ENCODE data around the gene GALNT8. TPM values are rescaled to one million over a fixed set of nuclear protein-coding genes. Genes with fewer than 3 reads are reported as not detected.

GALNT8 gene
- total and polyA plus RNA-seq, 2 experiments from 2014 or later: 3.8 to 7.7 TPM

DNA sequence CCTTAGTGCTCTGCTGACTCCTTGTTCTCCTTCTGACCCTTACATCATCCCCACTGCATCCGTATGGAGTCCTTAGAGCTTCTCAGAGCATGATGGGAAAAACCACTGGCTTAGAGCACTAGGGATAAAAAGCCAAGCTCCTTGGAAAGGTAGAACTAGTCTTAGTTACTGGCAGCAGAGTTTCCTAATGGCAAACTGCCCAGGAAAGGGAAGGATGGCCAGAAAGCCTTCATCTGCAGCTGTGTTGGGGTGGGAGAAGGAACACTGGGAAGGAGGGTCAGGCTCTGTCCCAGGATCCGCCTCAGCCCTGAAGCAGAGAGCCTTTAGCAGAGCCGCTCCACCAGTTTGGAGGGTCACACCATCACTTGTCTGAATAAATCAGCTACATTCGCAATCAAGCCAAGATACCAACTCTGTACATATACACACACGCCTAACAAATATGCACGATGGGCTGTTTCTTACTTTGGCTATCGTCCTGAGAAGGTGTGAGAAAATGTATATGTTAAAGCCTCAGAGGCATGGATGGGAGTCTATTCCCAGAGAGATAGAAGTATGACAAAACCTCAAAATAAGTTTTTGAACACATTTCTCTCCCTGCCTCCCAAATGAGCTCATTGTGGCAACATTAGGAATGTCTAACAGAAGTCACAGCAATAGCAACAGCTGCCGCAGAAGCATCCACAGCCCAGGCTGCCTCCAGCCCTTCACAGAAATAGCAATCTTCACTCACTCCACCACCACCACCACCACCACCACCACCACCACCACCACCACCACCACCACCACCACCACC is 18.6 kb upstream of the GALNT8 start:
- TF ChIP-seq, protein P1, sequence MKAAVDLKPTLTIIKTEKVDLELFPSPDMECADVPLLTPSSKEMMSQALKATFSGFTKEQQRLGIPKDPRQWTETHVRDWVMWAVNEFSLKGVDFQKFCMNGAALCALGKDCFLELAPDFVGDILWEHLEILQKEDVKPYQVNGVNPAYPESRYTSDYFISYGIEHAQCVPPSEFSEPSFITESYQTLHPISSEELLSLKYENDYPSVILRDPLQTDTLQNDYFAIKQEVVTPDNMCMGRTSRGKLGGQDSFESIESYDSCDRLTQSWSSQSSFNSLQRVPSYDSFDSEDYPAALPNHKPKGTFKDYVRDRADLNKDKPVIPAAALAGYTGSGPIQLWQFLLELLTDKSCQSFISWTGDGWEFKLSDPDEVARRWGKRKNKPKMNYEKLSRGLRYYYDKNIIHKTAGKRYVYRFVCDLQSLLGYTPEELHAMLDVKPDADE (IDR thresholded peaks at IDR 0.05): no peak
- TF ChIP-seq CREB1 (CRISPR knock-in tag; IDR thresholded peaks at IDR 0.05; ENCODE audit: low read depth) (no peak), JUNB (IDR thresholded peaks at IDR 0.05; ENCODE audit: unreplicated experiment) (no peak), ZNF331 (CRISPR knock-in tag; IDR thresholded peaks at IDR 0.05; ENCODE audit: low read depth) (no peak), ZNF114 (CRISPR knock-in tag; IDR thresholded peaks at IDR 0.05) (no peak), POLR2AphosphoS5 (IDR thresholded peaks at IDR 0.05; ENCODE audit: low read depth) (no peak), EZH2phosphoT487 (IDR thresholded peaks at IDR 0.05; ENCODE audit: unreplicated experiment) (no peak)
- TF ChIP-seq, protein P2, sequence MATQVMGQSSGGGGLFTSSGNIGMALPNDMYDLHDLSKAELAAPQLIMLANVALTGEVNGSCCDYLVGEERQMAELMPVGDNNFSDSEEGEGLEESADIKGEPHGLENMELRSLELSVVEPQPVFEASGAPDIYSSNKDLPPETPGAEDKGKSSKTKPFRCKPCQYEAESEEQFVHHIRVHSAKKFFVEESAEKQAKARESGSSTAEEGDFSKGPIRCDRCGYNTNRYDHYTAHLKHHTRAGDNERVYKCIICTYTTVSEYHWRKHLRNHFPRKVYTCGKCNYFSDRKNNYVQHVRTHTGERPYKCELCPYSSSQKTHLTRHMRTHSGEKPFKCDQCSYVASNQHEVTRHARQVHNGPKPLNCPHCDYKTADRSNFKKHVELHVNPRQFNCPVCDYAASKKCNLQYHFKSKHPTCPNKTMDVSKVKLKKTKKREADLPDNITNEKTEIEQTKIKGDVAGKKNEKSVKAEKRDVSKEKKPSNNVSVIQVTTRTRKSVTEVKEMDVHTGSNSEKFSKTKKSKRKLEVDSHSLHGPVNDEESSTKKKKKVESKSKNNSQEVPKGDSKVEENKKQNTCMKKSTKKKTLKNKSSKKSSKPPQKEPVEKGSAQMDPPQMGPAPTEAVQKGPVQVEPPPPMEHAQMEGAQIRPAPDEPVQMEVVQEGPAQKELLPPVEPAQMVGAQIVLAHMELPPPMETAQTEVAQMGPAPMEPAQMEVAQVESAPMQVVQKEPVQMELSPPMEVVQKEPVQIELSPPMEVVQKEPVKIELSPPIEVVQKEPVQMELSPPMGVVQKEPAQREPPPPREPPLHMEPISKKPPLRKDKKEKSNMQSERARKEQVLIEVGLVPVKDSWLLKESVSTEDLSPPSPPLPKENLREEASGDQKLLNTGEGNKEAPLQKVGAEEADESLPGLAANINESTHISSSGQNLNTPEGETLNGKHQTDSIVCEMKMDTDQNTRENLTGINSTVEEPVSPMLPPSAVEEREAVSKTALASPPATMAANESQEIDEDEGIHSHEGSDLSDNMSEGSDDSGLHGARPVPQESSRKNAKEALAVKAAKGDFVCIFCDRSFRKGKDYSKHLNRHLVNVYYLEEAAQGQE (IDR thresholded peaks at IDR 0.05; ENCODE audit: unreplicated experiment): no peak
- Histone ChIP-seq H2AFZ (no peak overlapping the region), H3K4me3 (no peak overlapping the region), H4K20me1 (replicated peaks; ENCODE audit: insufficient read depth) (no peaks in the 10 kb centered on the region), H3K79me2 (replicated peaks; ENCODE audit: insufficient read depth) (no peaks in the 10 kb centered on the region), H3K27ac (ENCODE audit: low read depth) (0 out of 2 replicates have a peak overlapping the region, but pooled peaks have one; percentile 26), H3K4me2 (no peak overlapping the region), H3F3A (replicated peaks; ENCODE audit: low read depth) (no peaks in the 10 kb centered on the region), H3K9me2 (ENCODE audit: insufficient read depth) (0 out of 2 replicates have a peak, but pooled peaks cover 4% of the 10 kb centered on the region), H3K4me1 (ENCODE audit: insufficient read depth) (no peaks in the 10 kb centered on the region), H3K27me3 (ENCODE audit: insufficient read depth) (no peaks in the 10 kb centered on the region), H3K36me3 (ENCODE audit: insufficient read depth) (no peaks in the 10 kb centered on the region)
- no peak for DNase-seq (ENCODE audit: low spot score)
- H3K27me3 Mint-ChIP-seq (ENCODE audit: insufficient read depth, low read depth, poor library complexity): peaks cover 2% of the 10 kb centered on the region
- ATAC-seq: no peak
- no peaks in the 10 kb centered on the region for H3K9me3 Mint-ChIP-seq
- peaks cover 11% of the 10 kb centered on the region; the same call in 2 of the 3 replicates for H3K36me3 Mint-ChIP-seq (ENCODE audit: low read depth)
- no peak overlapping the region for H3K4me3 Mint-ChIP-seq
- no peak overlapping the region; the same call in 1 of the 2 replicates for H3K27ac Mint-ChIP-seq
- H3K4me1 Mint-ChIP-seq: peaks cover 5% of the 10 kb centered on the region; the same call in 2 of the 3 replicates

DNA sequence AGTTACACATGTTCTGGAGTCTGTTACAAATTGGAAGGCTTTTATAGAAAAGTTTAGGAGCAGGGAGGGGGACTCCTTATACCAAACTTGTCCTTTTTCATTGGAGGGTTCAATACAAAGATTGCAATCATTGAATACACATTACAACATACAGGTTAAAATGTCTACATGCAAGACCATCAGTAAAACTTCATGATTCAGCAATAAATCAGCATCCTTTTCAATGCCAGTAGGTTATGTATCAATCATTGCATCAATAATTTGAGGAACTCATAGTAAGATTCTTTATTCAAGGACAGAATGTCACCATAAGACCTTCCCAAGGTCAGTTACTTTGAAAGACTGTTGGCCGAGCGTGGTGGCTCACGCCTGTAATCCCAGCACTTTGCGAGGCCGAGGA is 16.5 kb upstream of the GALNT8 start:
- Histone ChIP-seq H3K79me2 (replicated peaks; ENCODE audit: insufficient read depth) (no peaks in the 10 kb centered on the region), H3K36me3 (ENCODE audit: insufficient read depth) (no peaks in the 10 kb centered on the region), H3K27ac (ENCODE audit: low read depth) (no peak overlapping the region), H3K4me2 (no peak overlapping the region), H4K20me1 (replicated peaks; ENCODE audit: insufficient read depth) (no peaks in the 10 kb centered on the region), H3F3A (replicated peaks; ENCODE audit: low read depth) (no peaks in the 10 kb centered on the region), H3K27me3 (ENCODE audit: insufficient read depth) (no peaks in the 10 kb centered on the region), H2AFZ (no peak overlapping the region), H3K4me3 (no peak overlapping the region), H3K4me1 (ENCODE audit: insufficient read depth) (peaks cover 6% of the 10 kb centered on the region; the same call in 1 of the 2 replicates), H3K9me2 (ENCODE audit: insufficient read depth) (no peaks in the 10 kb centered on the region)
- Mint-ChIP-seq H3K4me3 (no peak overlapping the region), H3K9me3 (no peaks in the 10 kb centered on the region), H3K27me3 (ENCODE audit: insufficient read depth, low read depth, poor library complexity) (peaks cover 2% of the 10 kb centered on the region), H3K36me3 (ENCODE audit: low read depth) (peaks cover 3% of the 10 kb centered on the region; the same call in 2 of the 3 replicates), H3K4me1 (peaks cover 11% of the 10 kb centered on the region; the same call in 2 of the 3 replicates), H3K27ac (no peak overlapping the region)
- DNase-seq (ENCODE audit: low spot score) (no peak), ATAC-seq (no peak)
- TF ChIP-seq, protein P2 (IDR thresholded peaks at IDR 0.05; ENCODE audit: unreplicated experiment): no peak
- TF ChIP-seq CREB1 (CRISPR knock-in tag; IDR thresholded peaks at IDR 0.05; ENCODE audit: low read depth) (no peak), ZNF114 (CRISPR knock-in tag; IDR thresholded peaks at IDR 0.05) (no peak)
